Stimulated activated CD8-positive, alpha-beta memory T cell treated with anti-CD3 and anti-CD28 coated beads, Interleukin-15, amount 100 ng/mL, for 4 hours (primary cell): ENCODE measurements around the gene XAGE2.

Experiments
- DNase-seq, 2 donors: peaks; one replicate each; pipeline ENCODE4 v3.0.0-alpha.2; 2020; ENCODE audit warnings: low read depth in 2 of 2

Gene XAGE2

GRCh38 chrX:52424656-52425055, 55.8 kb downstream of the XAGE2 start:
- no peak for DNase-seq
